ENCODE results near the gene RIMS3. TPM values are rescaled to one million over a fixed set of nuclear protein-coding genes. Genes with fewer than 3 reads are reported as not detected.

Gene RIMS3
- total RNA-seq, 1 experiment from 2014 or later, result 5.7 TPM

DNA sequence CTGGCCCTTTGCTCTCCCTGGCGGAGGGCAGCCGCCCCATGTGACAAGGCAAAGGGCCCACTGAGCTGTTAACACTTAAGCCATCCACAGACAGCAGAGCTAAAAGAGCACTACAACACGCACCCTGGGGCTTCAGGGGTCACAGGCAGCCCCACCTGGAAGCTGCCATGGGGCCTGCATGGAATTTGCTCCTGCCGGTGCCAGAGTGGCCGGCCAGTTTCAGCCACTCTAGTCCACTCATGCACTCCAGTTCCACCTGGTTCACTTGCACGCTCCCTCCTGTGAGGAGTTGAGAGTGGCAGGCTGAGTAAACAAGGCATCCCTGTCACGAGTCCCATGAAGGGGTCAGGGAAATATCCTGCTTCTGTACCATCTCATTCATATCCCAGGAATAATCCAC is 55.3 kb downstream of the RIMS3 start:
- BruUV-seq (replicated peaks), result no TSS peak
- H3K9me3 ChIP-seq (ENCODE audit: control insufficient read depth, insufficient read depth, low read depth, low read length), result no peaks in the 10 kb centered on the region
- no peak overlapping the region for H3K4me3 ChIP-seq (ENCODE audit: low read depth in 2 of 2, low read length in 2 of 2)
- in situ Hi-C loops (cut with HindIII; ENCODE audit: low pct_unique_long_range_greater_than_20kb, low sequenced_read_pairs) (no loop called here), intact Hi-C loops (cut with micrococcal nuclease; ENCODE audit: unreplicated experiment) (loop anchor here (5.0 kb wide), 3 partner anchors 57 to 237 kb away; partner anchors contain the start of gene RIMS3)
- CTCF ChIA-PET, result interaction anchor here (0.6 kb wide), 2 partner anchors 10 to 11 kb away, joined by 4 to 9 read pairs; no protein-coding TSS in a partner anchor
- DNase-seq (ENCODE audit: low read depth, low spot score) (no peak), ATAC-seq (no peak)
- H3K27me3 ChIP-seq (ENCODE audit: control insufficient read depth, insufficient read depth, low read length), result no peaks in the 10 kb centered on the region
- H3K27ac ChIP-seq (ENCODE audit: low read length), result no peak overlapping the region
- H3K4me1 ChIP-seq (ENCODE audit: control insufficient read depth, insufficient read depth, low read length), result no peaks in the 10 kb centered on the region
- POLR2A ChIA-PET, result no interaction called here
- no peaks in the 10 kb centered on the region for H3K36me3 ChIP-seq (ENCODE audit: control insufficient read depth, insufficient read depth, low read length)
- TF ChIP-seq POLR2AphosphoS5 (IDR thresholded peaks at IDR 0.05; ENCODE audit: low read depth, low read length) (no peak), SIN3A (IDR thresholded peaks at IDR 0.05; ENCODE audit: borderline replicate concordance, insufficient read depth, low read depth, low read length) (no peak), TCF7L2 (IDR thresholded peaks at IDR 0.05; ENCODE audit: low read depth, low read length) (no peak), CTCF (IDR thresholded peaks at IDR 0.05) (no peak), REST (IDR thresholded peaks at IDR 0.05; ENCODE audit: insufficient read depth in 1 of 2, low read depth in 2 of 2, low read length in 1 of 2) (no peak)

GRCh38 chr1:40607921-40608320 is 57.6 kb downstream of the RIMS3 start:
- ATAC-seq (no peak), DNase-seq (ENCODE audit: low read depth, low spot score) (no peak)
- no peak for TF ChIP-seq TCF7L2 (IDR thresholded peaks at IDR 0.05; ENCODE audit: low read depth, low read length)
- no peak for TF ChIP-seq SIN3A (IDR thresholded peaks at IDR 0.05; ENCODE audit: borderline replicate concordance, insufficient read depth, low read depth, low read length)
- TF ChIP-seq POLR2AphosphoS5 (IDR thresholded peaks at IDR 0.05; ENCODE audit: low read depth, low read length), result no peak
- TF ChIP-seq CTCF (IDR thresholded peaks at IDR 0.05), result no peak
- no peak for TF ChIP-seq REST (IDR thresholded peaks at IDR 0.05; ENCODE audit: insufficient read depth in 1 of 2, low read depth in 2 of 2, low read length in 1 of 2)
- H3K27ac ChIP-seq (ENCODE audit: low read length), result no peak overlapping the region
- no peaks in the 10 kb centered on the region for H3K36me3 ChIP-seq (ENCODE audit: control insufficient read depth, insufficient read depth, low read length)
- in situ Hi-C loops (cut with HindIII; ENCODE audit: low pct_unique_long_range_greater_than_20kb, low sequenced_read_pairs) (no loop called here), intact Hi-C loops (cut with micrococcal nuclease; ENCODE audit: unreplicated experiment) (no loop called here)
- H3K27me3 ChIP-seq (ENCODE audit: control insufficient read depth, insufficient read depth, low read length), result no peaks in the 10 kb centered on the region
- H3K4me3 ChIP-seq (ENCODE audit: low read depth in 2 of 2, low read length in 2 of 2), result no peak overlapping the region
- ChIA-PET POLR2A (no interaction called here), CTCF (no interaction called here)
- no peaks in the 10 kb centered on the region for H3K9me3 ChIP-seq (ENCODE audit: control insufficient read depth, insufficient read depth, low read depth, low read length)
- H3K4me1 ChIP-seq (ENCODE audit: control insufficient read depth, insufficient read depth, low read length), result no peaks in the 10 kb centered on the region
- no TSS peak for BruUV-seq (replicated peaks)
